Panc1 (cell line): ENCODE results near the gene BCL2L2.

ENCODE experiments used
- POLR2AphosphoS5 ChIP-seq: IDR thresholded peaks from 2 replicates; pipeline ENCODE4 v1.6.1; 2012; ENCODE audit warnings: mild to moderate bottlenecking, low read depth, low read length, moderate library complexity
- TF ChIP-seq, protein P1 (sequence below): fragments of 450-650 bp; IDR thresholded peaks from 2 replicates; pipeline ENCODE4 v1.5.1; 2017; ENCODE audit warnings: mild to moderate bottlenecking

DNA sequence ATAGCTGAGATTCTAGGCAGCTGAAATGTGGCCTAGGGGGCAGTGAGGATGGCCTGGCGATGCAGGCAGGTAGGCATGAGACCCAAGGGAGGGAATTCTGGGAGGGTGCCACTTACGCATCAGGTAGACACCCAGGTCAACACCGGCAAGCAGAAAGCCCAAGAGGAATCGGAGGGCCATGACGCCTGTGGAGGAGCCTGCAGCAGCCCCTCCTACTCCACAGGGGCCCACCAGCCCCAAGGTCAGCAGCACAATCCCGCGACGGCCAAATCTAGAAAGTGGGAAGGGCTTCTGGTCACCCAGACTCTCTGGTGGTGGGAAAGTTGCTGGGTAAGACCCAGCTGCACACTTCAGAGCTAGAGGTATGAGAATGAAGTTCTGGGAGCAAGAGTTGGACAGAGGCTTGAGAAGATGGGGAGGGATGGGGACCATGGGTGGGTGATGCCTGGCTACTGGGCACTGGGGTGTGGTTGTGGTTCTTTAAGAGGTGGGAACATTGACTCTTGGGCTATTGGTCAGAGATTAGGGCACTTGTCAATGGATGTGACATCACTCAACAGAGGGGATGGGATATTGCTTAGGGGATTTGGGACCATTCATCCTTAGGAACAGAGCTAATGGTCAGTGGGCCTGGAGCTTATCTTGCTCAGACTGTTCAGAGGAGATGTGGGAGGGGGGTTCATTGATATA, 42.7 kb downstream of the BCL2L2 start:
- no peak for TF ChIP-seq POLR2AphosphoS5
- TF ChIP-seq, protein P1, sequence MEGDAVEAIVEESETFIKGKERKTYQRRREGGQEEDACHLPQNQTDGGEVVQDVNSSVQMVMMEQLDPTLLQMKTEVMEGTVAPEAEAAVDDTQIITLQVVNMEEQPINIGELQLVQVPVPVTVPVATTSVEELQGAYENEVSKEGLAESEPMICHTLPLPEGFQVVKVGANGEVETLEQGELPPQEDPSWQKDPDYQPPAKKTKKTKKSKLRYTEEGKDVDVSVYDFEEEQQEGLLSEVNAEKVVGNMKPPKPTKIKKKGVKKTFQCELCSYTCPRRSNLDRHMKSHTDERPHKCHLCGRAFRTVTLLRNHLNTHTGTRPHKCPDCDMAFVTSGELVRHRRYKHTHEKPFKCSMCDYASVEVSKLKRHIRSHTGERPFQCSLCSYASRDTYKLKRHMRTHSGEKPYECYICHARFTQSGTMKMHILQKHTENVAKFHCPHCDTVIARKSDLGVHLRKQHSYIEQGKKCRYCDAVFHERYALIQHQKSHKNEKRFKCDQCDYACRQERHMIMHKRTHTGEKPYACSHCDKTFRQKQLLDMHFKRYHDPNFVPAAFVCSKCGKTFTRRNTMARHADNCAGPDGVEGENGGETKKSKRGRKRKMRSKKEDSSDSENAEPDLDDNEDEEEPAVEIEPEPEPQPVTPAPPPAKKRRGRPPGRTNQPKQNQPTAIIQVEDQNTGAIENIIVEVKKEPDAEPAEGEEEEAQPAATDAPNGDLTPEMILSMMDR, result no peak
